AG10803 (cell line): Measurements from ENCODE around the gene GATAD2B.

ENCODE experiments used
- DNase-seq: peaks from one replicate; pipeline ENCODE4 v3.0.0; 2010; ENCODE audit warnings: low read depth
- H3K4me3 ChIP-seq: 2 replicates; pipeline ENCODE4 v1.5.1; 2011; ENCODE audit warnings: mild to moderate bottlenecking, low read length, control low read depth
- TF ChIP-seq, protein P1 (sequence below): conservative IDR thresholded peaks from 2 replicates; pipeline ENCODE4 v1.5.1; 2011; ENCODE audit warnings: mild to moderate bottlenecking, low read length, control low read depth, inconsistent platforms

Gene GATAD2B

DNA sequence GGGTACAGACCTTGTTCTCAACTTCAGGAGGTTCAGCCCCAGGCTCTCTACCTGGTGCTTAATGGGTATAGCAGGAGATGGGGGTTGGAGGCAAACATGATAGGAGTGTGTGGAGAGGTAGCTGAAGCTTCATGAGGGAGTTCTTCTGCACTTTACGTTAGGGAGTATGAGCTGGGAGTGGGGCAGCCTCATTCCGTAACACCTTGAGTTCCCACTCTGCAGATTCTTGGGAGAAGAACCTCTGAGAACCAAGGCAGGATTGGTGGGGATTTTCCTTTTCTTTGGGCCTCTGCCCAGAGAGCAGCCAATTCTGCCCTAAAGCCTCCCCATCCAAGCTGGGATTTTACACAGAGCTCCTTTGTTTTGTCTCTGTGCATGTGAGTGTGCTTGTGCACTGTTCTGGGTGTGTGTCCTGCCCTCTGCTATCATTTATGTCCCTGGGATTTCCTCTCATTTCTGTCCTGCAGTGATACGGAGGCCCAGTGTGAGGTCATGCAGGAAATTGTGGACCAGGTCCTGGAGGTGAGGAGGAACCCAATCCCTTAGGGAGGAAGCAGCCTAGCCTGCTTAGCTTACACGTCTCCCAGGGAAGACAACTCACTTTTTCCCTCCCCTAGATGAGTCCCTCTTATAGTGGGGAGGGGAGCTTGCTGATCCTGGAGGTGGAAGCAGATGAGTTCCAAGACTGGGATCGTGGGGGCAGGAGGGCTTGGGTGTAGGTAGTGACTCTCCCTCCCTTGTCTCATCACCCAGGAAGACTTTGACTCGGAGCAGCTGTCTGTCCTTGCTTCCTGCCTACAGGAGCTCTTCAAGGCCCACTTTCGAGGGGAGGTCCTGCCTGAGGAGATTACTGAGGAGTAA is 159.2 kb downstream of the GATAD2B start:
- DNase-seq, result no peak
- TF ChIP-seq, protein P1, sequence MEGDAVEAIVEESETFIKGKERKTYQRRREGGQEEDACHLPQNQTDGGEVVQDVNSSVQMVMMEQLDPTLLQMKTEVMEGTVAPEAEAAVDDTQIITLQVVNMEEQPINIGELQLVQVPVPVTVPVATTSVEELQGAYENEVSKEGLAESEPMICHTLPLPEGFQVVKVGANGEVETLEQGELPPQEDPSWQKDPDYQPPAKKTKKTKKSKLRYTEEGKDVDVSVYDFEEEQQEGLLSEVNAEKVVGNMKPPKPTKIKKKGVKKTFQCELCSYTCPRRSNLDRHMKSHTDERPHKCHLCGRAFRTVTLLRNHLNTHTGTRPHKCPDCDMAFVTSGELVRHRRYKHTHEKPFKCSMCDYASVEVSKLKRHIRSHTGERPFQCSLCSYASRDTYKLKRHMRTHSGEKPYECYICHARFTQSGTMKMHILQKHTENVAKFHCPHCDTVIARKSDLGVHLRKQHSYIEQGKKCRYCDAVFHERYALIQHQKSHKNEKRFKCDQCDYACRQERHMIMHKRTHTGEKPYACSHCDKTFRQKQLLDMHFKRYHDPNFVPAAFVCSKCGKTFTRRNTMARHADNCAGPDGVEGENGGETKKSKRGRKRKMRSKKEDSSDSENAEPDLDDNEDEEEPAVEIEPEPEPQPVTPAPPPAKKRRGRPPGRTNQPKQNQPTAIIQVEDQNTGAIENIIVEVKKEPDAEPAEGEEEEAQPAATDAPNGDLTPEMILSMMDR, result no peak
- no peak overlapping the region for H3K4me3 ChIP-seq

DNA sequence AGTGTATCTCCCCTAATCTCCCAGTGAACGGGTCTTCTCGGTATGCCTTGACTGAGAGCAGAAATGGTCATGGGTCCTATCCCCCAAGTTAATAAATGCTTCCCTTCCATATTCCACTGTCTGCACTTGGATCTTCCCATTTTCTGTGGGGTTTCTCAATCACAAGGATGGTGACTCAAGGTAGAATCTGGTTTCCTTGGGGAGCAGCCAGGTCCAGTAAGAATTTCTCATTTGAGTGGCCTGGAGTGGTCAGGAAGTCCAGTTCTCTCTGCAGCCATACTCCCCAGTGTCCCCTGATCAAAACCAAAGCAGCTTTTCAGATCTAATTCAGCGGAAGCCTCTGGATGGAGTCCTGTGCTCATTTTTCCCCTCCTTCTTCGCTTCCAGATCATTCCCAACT is 162.3 kb downstream of the GATAD2B start:
- DNase-seq, result peak; percentile 53
- no peak overlapping the region for H3K4me3 ChIP-seq
- TF ChIP-seq, protein P1, result no peak
